HG02642 (cell line): ENCODE data around the gene KIF19.
"Not testable (repeated sequence)": the region's sequence is repeated elsewhere in the genome, so short reads cannot be mapped to it uniquely, and the experiment has no call there.

Experiments used
- ATAC-seq: cut with Tn5 transposase; IDR thresholded peaks from one replicate; pipeline ENCODE4 v1.9.1; 2021; ENCODE audit warnings: mild to moderate bottlenecking; ENCODE audit not compliant: unreplicated experiment, poor library complexity

KIF19 gene

DNA sequence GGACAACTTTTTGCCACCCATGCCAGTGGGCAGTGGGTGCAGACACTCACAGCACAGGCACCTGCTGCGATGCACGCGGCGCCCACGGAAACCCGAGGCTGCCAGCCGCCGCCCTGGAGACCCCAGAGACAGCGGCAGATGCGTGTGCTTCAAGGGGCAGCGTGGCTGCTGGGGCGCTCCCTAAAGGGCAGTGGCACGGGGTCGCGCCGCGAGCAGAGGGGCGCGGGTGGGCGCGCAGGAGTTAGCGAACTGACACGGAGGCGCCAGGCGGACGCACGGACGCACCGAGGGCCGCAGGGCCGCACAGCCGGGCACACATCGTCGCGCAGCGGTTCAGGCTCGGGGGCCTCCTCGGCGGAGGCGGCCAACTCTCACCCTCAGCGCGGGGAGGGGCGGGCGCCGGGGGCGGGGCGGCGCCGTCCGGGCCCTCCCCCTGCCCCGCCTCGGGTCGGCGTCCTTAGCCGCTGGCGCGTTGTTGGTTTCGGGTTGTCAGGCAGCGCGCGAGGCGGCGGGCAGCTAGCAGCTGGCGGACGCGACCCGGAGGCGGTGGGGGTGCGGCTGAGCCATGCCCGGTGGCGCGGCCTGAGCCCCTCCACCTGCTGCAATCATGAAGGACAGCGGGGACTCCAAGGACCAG is at the start of gene KIF19:
Gene KIF19 (plus strand): TSS at position 484 of the 637 bp plus-strand sequence. CDS start 124 bp downstream, at position 608.
- peak; percentile 61 for ATAC-seq

GRCh38 chr17:74276541-74277009 is 49.5 kb upstream of the KIF19 start:
- ATAC-seq, result no peak

GRCh38 chr17:74277935-74278334 is 48.1 kb upstream of the KIF19 start:
- ATAC-seq, result no peak

DNA sequence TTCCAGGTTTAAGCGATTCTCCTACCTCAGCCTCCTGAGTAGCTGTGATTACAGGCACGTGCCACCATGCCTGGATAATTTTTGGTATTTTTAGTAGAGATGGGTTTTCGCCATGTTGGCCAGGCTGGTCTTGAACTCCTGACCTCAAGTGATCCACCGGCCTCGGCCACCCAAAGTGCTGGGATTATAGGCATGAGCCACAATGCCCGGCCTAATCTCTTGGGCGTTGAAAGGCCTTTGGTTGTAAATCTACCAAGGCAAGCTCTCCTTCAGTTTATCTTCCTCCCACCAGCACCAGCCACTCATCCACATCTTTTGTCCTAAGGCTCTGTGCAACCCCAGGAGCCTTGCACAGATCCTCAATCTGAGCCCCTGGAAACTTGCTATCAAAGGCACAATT is 46.4 kb upstream of the KIF19 start:
- ATAC-seq, result not testable (repeated sequence)

DNA sequence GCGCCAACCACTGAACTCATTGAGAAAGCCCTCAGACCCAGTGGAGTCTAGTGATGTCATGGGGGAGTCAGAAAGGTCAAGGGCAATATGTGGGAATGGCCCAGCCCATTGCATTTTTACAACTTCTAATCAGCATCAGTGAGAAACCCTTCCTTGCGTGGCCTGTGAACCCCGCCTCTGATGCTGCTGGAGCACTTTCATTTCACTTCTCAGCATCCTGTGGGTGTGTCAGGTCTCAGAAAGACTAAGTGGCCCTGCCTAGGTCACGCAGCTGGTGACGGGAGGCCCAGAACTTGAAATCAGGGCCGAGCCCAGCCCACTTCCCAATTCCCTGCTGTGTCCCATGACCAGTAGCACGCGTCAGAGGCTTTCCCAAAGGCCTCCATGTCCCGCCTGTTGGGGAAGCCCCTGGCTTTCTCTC is 45.9 kb upstream of the KIF19 start:
- ATAC-seq, result no peak

DNA sequence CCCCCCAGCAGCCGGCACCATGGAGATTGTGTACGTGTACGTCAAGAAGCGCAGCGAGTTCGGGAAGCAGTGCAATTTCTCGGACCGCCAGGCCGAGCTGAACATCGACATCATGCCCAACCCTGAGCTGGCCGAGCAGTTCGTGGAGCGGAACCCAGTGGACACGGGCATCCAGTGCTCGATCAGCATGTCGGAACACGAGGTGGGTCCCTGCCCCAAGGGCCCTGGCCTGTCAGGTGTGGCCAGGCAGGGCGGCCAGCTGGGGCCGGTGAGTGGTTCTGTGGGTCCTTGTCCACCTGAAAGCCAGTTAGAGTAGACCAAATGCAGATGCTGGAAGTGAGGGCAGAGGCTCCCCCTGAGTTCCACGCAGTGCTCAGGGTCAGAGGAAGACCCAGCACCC is 44.2 kb upstream of the KIF19 start:
- ATAC-seq, result no peak

DNA sequence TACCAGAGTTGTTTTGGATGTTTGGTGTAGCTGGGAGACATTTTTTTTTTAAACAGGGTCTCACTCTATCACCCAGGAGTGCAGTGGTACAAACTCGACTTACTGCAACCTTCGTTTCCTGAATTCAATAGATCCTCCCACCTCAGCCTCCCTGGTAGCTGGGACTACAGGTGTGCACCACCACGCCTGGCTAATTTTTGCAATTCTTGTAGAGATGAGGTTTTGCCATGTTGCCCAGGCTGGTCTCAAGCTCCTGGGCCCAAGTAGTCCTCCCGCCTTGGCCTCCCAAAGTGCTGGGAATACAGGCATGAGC is 43.8 kb upstream of the KIF19 start:
- ATAC-seq, result not testable (repeated sequence)

GRCh38 chr17:74282587-74283370 is 43.2 kb upstream of the KIF19 start:
- no peak for ATAC-seq

DNA sequence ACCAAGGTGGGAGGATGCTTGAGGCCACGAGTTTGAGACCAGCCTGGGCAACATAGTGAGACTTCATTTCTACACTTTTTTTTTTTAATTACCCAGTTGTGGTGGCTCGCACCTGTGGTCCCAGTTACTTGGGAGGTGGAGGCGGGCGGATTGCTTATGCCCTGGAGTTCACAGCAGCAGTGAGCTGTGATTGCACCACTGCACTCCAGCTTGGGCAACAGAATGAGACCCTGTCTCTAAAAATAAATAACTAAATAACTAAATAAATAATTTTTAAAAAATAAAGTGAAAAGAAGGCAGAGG is 42.7 kb upstream of the KIF19 start:
- no peak for ATAC-seq

GRCh38 chr17:74287031-74287602 is 38.9 kb upstream of the KIF19 start:
- no peak for ATAC-seq

DNA sequence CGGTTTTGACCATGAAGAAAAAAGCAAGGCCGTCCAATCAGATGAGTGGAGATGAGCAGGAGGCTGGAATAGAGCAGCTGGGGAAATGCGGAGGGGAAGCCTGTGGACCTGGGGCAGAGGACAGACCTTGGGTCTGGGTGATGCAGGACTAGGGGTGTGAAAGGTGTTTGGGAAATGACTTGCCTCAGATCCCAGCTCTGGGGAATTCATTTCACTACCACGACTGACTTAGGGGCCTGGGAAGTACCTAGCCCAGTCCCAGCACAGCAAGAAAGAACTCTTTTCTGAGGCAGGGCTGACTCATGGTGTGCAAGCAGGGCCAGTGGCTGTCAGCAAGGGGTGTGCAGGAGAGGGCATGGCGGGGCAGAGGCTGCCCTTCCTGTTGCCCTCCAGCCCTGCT is 37.2 kb upstream of the KIF19 start:
- ATAC-seq, result no peak

DNA sequence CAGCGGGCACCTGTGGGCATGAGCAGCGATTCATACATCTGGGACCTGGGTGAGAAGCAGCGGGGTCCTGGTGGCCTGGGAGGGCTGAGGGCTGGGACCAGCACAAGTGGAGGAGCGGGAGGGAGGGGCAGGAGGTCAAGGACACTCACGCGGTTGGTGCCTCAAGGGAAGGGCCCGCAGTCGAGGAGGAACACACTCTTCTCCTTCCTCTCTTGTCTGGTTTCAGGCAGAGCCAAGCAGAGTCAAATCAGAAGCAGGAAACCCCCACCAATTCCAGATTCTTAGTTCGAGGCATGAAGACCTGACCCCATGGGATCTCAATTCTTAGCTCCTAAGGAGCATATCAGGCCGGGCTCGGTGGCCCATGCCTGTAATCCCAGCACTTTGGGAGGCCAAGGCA is 36.3 kb upstream of the KIF19 start:
- ATAC-seq, result no peak

DNA sequence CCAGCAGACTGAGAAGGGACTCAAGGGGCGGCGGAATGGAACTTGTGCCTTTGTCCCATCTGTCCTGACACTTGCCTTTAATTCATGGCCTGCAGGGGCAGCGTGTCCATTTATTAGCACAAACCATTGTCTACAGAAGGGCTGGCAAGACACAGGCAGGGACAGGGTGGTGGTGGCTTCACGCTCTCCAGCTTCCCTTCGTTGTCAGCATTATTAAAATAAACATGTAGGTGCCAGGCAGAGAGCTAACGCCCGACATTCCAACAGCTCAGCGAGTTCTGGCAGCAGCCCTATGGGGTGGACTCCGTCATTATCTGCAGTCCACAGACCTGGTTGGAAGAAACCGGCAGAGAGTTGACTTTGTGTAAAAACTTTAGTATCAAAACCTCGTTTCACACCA is 35.7 kb upstream of the KIF19 start:
- no peak for ATAC-seq

DNA sequence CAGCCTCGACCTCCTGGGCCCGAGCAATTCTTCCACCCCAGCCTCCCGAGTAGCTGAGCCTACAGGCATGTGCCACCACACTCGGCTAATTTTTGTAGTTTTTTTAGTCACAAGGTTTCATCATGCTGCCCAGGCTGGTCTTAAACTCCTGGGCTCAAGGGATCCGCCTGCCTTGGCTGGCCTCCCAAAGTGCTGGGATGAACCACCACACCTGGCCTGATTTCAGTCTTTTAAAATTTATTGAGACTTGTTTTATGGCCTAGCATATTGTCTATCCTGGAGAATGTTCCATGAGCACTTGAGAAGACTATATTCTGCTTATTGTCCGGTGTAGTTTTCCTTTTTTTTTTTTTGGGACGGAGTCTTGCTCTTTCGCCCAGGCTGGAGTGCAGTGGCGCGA is 33.5 kb upstream of the KIF19 start:
- no peak for ATAC-seq

- ATAC-seq, result no peak
Observed at GRCh38 chr17:74295625-74296547, 30.1 kb upstream of the KIF19 start.

- ATAC-seq, result no peak
Observed at GRCh38 chr17:74296548-74296936, 29.5 kb upstream of the KIF19 start.

DNA sequence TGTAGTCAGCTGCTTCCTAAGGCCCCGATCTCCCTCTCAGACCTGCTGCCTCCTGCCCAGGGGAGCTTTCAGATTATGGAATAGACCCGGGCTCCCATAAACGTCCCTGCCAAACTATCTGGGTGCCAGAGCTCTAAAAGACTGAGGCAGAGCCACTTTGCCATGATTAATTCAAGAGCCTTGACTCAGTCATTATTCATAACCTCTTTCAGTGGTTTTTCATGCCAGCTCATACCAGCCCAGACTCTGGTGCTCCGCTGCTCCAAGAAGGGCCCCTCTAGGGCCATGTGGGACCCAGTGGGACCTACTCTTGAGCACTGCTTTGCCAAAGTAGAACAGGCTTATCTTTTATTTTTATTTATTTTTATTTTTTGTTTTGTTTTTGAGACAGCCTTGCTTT is 28.1 kb upstream of the KIF19 start:
- no peak for ATAC-seq

- ATAC-seq, result no peak
Observed at GRCh38 chr17:74298778-74299177, 27.2 kb upstream of the KIF19 start.

DNA sequence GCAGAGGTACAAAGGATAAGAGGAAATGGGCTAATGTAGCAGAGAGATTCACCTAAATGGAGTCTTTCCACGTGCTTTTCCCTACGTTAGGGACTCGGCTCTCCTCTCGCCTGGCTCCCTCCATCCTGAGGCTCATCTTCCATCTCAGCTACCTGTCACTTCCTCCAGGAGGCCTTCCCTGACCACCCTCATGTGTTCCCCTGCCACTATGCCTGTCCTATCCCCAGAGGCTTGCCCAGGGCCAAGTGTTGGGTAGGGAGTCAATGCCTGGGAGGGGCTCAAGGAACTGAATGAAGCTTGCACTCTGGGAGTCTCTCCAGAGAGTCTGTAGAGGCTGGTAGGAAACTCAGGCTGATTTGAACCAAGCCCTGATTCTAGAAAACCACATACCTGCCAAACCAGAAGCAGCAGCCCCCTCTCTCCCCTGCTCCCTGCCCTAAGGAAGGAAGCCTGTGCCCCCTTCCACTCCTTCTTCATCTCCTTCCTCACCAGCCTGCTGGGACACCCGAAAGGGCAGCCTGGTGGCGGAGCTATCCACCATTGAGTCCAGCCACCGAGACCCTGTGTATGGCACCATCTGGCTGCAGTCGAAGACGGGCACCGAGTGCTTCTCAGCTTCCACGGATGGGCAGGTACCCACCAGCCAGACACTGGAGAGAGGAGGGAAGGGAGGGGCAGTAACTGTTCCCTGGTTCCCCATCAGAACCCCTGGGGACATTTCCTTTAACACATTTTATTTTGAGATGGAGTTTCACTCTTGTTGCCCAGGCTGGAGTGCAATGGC is 26.6 kb upstream of the KIF19 start:
- ATAC-seq, result no peak

DNA sequence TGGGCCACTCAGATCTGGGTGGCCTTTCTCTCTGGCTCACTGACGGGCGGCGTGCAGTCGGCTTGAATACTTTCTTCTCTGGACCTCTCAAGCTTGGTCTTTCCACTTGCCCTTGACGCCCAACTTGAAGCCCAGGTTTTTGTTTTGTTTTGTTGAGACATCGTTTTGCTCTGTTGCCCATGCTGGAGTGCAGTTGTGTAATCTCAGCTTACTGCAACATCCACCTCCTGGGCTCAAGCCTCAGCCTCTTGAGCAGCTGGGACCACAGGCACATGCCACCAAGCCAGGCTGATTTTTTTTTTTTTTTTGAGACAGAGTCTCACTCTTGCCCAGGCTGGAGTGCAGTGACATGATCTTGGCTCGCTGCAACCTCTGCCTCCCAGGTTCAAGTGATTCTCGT is 22.7 kb upstream of the KIF19 start:
- no peak for ATAC-seq
